ENCODE measurements around the gene TMEM250.
"Not testable (repeated sequence)": the region's sequence is repeated elsewhere in the genome, so short reads cannot be mapped to it uniquely, and the experiment has no call there.

The TMEM250 gene

DNA sequence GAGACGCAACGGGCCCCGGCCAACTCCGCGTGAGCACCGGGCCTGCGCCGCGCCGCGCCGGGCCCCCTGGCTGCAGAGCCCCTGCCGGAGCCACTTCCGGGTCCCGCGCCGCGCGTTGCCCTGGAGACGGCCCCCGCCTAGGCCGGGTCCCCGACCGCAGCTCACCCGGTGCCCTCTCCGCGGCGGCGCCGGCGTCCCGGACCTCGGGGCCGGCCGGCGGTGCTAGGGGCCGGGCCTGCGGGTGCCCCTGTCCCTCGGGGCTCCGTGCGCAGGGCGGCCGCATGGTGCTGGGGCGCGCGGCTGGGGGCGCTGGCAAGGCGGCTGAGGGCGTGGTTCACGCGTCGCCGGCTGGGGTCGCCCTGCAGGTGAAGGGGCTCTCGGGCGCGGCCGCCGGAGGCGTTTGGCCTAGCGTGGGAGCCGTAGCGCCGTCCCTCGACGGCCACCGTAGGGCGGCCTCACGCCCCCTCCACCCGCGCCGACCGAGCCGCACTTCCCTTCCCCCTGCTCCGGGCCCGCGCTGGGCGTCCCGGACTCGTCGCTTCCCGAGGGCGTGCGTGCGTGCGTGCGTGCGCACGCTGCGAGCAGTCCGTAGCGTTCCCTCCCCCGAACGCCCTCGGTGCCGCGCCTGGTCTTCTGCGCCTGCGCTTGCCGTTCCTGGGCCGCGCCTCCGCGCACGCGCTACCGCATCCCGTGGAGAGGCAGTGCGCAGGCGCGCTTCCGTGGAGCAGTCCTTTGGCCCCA lies at the start of gene TMEM250:
TSS of gene TMEM250 (minus strand) at position 556 of the 741 bp plus-strand sequence. CDS start 1,975 bp downstream, outside the sequence.
- peak; percentile 91 to 92 for DNase-seq (ENCODE audit: low read depth in 2 of 2)

GRCh38 chr9:136163248-136163850 lies 44.7 kb upstream of the TMEM250 start:
- no peak for DNase-seq (ENCODE audit: low read depth in 2 of 2)

- DNase-seq (ENCODE audit: low read depth in 2 of 2): no peak
These were observed 42.4 kb upstream of the TMEM250 start for GRCh38 chr9:136160995-136161610.

- DNase-seq (ENCODE audit: low read depth in 2 of 2): no peak
These were observed 41.7 kb upstream of the TMEM250 start for GRCh38 chr9:136160381-136160841.

DNA sequence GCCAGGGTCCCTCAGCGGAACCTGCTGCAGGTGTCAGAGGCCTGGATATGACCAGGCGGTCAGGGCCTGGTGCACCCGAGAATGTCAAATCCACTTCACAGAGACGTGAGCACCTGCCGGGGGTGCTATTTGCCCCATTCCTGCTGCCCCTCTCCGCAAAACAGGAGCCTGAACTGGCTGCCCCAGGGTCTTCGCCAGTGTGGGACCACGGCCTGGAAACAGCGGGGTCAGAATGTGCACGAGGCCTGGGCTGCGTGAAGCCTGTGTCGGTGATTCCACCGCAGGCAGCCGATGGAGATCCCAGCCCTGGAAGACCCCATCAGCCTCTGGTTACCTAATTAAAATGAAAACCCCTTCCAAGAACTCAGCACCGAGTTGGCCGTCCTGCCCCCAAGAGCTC lies 41.2 kb upstream of the TMEM250 start:
- no peak for DNase-seq (ENCODE audit: low read depth in 2 of 2)

GRCh38 chr9:136157477-136158265 lies 39.0 kb upstream of the TMEM250 start:
- DNase-seq (ENCODE audit: low read depth in 2 of 2): no peak

GRCh38 chr9:136156209-136157120 lies 37.8 kb upstream of the TMEM250 start:
- DNase-seq (ENCODE audit: low read depth in 2 of 2): no peak

DNA sequence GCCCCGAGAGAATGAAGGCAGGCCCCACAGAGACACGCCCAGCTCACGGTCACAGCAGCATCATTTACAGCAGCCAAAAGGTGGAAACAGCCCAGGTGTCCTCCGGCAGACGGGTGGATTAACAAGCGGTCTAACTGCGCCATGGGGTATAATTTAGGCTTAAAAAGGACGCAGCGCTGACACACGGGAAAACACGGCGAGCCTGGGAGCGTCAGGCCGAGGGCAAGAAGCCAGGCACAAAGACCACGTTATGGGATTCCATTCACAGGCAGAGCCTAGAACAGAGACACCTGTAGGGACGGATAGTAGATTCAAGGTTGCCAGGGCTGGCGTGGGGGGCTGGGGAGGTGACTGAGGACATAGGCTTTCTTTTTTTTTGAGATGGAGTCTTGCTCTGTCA lies 36.9 kb upstream of the TMEM250 start:
- no peak for DNase-seq (ENCODE audit: low read depth in 2 of 2)

DNA sequence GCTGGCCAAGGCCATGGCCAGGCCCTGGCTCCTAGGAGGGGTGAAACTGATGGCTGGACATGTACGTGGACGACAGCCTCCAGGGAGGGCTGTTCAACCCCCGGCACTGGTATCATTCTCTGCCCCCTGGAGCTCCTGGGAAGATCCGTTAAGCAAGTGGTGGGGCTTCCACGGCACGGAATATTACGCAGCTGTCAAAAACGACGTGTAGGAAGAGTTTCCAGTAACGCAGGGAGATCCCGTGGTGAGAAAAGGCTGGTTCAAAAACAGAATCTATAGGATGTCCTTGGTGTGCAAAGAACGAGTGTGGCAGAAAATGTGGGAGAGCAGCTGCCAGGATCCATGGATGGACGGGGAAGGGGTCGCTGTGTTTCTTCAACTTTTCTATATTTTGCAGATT lies 36.3 kb upstream of the TMEM250 start:
- no peak for DNase-seq (ENCODE audit: low read depth in 2 of 2)

- no peak for DNase-seq (ENCODE audit: low read depth in 2 of 2)
These were observed 34.8 kb upstream of the TMEM250 start for GRCh38 chr9:136153381-136154065.

GRCh38 chr9:136152931-136153330 lies 34.3 kb upstream of the TMEM250 start:
- DNase-seq (ENCODE audit: low read depth in 2 of 2): no peak

DNA sequence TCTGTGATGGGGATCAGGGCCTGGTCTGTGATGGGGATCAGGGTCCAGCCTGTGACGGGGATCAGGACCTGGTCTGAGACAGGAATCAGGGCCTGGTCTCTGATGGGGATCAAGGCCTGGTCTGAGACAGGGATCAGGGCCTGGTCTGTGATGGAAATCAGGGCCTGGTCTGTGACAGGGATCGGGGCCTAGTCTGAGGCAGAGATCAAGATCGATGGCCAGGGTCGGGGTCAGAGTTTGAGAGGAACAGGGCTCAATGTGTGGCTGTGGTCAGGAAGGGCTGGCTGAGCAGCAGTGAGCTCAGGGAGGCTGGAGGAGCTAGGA lies 33.8 kb upstream of the TMEM250 start:
- DNase-seq (ENCODE audit: low read depth in 2 of 2): no peak

DNA sequence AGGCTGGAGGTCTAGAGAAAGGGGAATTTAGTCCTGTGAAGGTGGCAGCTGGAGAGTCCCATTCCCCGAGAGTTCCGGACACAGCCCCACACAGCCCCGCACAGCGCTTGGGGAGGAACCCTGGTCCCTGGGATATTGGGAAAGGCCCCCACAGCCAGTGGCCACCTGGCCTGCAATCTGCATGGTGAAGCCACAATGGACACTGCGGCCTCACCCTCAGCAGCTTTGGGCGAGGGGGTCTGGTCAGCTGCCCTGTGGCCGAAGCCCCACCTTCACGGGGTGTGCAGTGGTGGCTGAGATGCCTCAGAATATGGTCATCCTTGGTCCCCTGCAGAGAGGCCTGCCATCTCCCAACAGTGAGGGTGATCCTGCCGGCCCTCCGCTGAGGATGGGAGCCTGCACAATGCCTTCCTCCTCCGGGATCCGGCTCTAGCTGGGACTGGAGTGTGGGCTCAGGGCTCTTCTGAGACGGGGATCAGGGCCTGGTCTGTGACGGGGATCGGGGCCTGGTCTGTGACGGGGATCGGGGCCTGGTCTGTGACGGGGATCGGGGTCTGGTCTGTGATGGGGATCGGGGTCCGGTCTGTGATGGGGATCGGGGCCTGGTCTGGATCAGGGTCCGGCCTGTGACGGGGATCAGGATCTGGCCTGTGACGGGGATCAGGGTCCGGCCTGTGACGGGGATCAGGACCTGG lies 33.3 kb upstream of the TMEM250 start:
- no peak for DNase-seq (ENCODE audit: low read depth in 2 of 2)

- DNase-seq (ENCODE audit: low read depth in 2 of 2): no peak
These were observed 32.6 kb upstream of the TMEM250 start for GRCh38 chr9:136151214-136151804.

GRCh38 chr9:136150664-136151213 lies 32.1 kb upstream of the TMEM250 start:
- DNase-seq (ENCODE audit: low read depth in 2 of 2): not testable (repeated sequence)

DNA sequence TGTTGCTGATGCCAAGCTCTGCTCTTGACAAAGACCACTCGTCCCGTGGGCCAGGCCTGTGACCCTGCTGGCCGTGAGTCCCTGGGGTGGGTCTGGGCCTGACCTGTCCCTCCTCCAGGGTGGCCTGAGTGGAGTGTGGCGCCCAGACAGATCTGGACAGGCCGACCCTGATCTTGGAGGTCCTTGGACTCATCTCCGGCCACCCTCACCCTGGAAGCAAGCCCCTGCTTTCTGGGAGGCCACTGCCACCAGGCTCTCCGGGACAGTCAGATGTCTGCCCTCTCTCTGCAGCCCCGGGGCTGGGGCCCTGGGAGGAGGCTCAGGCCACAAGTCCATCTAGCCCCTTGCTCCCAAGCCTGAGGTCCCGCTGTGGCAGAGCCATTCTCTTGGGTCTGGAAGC lies 31.2 kb upstream of the TMEM250 start:
- DNase-seq (ENCODE audit: low read depth in 2 of 2): no peak

GRCh38 chr9:136149337-136149736 lies 30.7 kb upstream of the TMEM250 start:
- no peak for DNase-seq (ENCODE audit: low read depth in 2 of 2)

DNA sequence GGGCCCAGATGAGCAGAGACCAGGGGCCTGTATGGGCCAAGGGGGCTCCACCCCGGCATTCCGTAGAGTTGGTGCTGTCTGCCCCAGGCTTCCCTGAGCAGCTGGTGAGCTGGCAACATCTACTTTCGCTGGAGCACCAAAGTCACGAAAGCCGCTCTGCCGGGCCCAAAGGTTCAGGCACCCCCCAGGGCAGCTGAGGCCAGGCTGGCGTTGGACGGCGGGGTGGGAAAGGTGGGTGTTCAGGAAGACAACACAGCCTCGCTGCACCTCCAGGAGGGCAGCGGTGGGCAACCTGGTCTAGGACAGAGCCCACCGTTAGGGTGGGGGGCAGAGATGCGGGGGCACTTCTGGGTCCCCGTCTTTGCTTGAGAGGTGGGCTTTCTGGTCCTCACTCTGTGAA lies 30.1 kb upstream of the TMEM250 start:
- no peak for DNase-seq (ENCODE audit: low read depth in 2 of 2)

Data from fibroblast of skin of left quadriceps (primary cell).